MCF 10A (cell line): Measurements from ENCODE around the gene FBXW7. TPM values are rescaled to one million over a fixed set of nuclear protein-coding genes. Genes with fewer than 3 reads are reported as not detected.

Source experiments
- BruUV-seq: library from RNA; stranded (reverse); fragments of 400-500 nt; replicated peaks from 2 replicates; lab custom pipeline; 2021; lab: Mats Ljungman, UMichigan
- CTCF ChIA-PET: fragments of 300-600 bp; sonication (Branson Sonifier 250); formaldehyde crosslinking; extraction: SDS; loops from one replicate; lab custom pipeline; 2021; ENCODE audit warnings: antibody characterized with exemption, inconsistent platforms; lab: Yijun Ruan, JAX
- POLR2A ChIA-PET: fragments of 300-600, 350-650 bp; sonication (Branson Sonifier 250); formaldehyde crosslinking; extraction: SDS; loops from one replicate; lab custom pipeline; 2020; ENCODE audit warnings: antibody characterized with exemption, inconsistent platforms; lab: Yijun Ruan, JAX
- DNase-seq: peaks from one replicate; pipeline ENCODE4 v3.0.0-alpha.2; 2018; ENCODE audit not compliant: unreplicated experiment
- H3K27ac Mint-ChIP-seq: one replicate; pipeline ENCODE4 v1.8.0; 2022; ENCODE audit warnings: mild to moderate bottlenecking, low read depth, mixed read lengths; ENCODE audit not compliant: unreplicated experiment
- H3K27me3 Mint-ChIP-seq: one replicate; pipeline ENCODE4 v1.8.0; 2022; ENCODE audit warnings: mixed read lengths; ENCODE audit not compliant: insufficient read depth, unreplicated experiment
- H3K36me3 Mint-ChIP-seq: one replicate; pipeline ENCODE4 v1.8.0; 2022; ENCODE audit warnings: mild to moderate bottlenecking, moderate library complexity, mixed read lengths; ENCODE audit not compliant: insufficient read depth, unreplicated experiment
- H3K4me1 Mint-ChIP-seq: one replicate; pipeline ENCODE4 v1.8.0; 2022; ENCODE audit warnings: mixed read lengths; ENCODE audit not compliant: insufficient read depth, unreplicated experiment
- H3K4me3 Mint-ChIP-seq: one replicate; pipeline ENCODE4 v1.8.0; 2022; ENCODE audit warnings: mild to moderate bottlenecking, moderate library complexity, mixed read lengths; ENCODE audit not compliant: unreplicated experiment
- H3K9me3 Mint-ChIP-seq: one replicate; pipeline ENCODE4 v1.8.0; 2022; ENCODE audit warnings: mixed read lengths; ENCODE audit not compliant: unreplicated experiment
- CTCF ChIP-seq: fragments of 200-600 bp; IDR thresholded peaks from one replicate; pipeline ENCODE4 v1.8.0; 2022; ENCODE audit warnings: antibody characterized with exemption, mild to moderate bottlenecking; ENCODE audit not compliant: unreplicated experiment
- intact Hi-C: fragments of 100-400 bp; cut with micrococcal nuclease; formaldehyde crosslinking; loops from 2 replicates; pipeline ENCODE4 v1.14.1; 2022
- total RNA-seq: library from RNA; stranded (reverse); gene quantifications from 2 replicates; pipeline ENCODE4 v1.2.3, GENCODE V29; 2022

The FBXW7 gene
- total RNA-seq, 1 experiment from 2014 or later, result 40.2 TPM

DNA sequence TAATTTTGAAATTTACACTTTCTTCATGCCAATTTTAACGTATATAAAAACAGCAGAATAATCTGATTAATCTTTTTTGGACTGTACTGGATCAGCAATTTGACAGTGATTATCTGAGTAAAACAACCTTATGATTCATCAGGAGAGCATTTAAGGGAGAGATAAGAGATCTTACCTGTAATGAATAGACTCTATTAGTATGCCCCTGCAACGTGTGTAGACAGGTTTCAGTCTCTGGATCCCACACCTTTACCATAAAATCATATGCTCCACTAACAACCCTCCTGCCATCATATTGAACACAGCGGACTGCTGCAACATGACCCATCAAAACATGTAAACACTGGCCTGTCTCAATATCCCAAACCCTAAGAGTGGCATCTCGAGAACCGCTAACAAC, 210.1 kb downstream of the FBXW7 start:
- Mint-ChIP-seq H3K9me3 (no peaks in the 10 kb centered on the region), H3K36me3 (peaks cover 90% of the 10 kb centered on the region), H3K4me1 (peaks cover 24% of the 10 kb centered on the region), H3K4me3 (no peak overlapping the region), H3K27ac (no peak overlapping the region), H3K27me3 (no peaks in the 10 kb centered on the region)
- TF ChIP-seq CTCF, result no peak
- ChIA-PET CTCF (interaction anchor here (1.4 kb wide), 1 partner anchor 23 kb away, joined by 5 read pairs; no protein-coding TSS in a partner anchor), POLR2A (interaction anchor here (0.7 to 3.7 kb wide), 9 partner anchors 23 to 1000 kb away, joined by 3 to 26 read pairs (median 5); partner anchors contain the start of gene SH3D19)
- peak; percentile 21 for DNase-seq
- BruUV-seq, result no TSS peak
- intact Hi-C loops, result no loop called here

GRCh38 chr4:152323221-152323620, 212.7 kb downstream of the FBXW7 start:
- Mint-ChIP-seq H3K4me3 (no peak overlapping the region), H3K9me3 (no peaks in the 10 kb centered on the region), H3K36me3 (peaks cover 76% of the 10 kb centered on the region), H3K27ac (no peak overlapping the region), H3K4me1 (peaks cover 18% of the 10 kb centered on the region), H3K27me3 (no peaks in the 10 kb centered on the region)
- TF ChIP-seq CTCF, result no peak
- intact Hi-C loops, result no loop called here
- BruUV-seq, result no TSS peak
- ChIA-PET POLR2A (interaction anchor here (0.6 to 1.9 kb wide), 4 partner anchors 10 to 396 kb away, joined by 3 to 6 read pairs (median 4); no protein-coding TSS in a partner anchor), CTCF (interaction anchor here (0.7 to 1.2 kb wide), 3 partner anchors 26 to 59 kb away, joined by 3 to 5 read pairs (median 3); no protein-coding TSS in a partner anchor)
- no peak for DNase-seq

DNA sequence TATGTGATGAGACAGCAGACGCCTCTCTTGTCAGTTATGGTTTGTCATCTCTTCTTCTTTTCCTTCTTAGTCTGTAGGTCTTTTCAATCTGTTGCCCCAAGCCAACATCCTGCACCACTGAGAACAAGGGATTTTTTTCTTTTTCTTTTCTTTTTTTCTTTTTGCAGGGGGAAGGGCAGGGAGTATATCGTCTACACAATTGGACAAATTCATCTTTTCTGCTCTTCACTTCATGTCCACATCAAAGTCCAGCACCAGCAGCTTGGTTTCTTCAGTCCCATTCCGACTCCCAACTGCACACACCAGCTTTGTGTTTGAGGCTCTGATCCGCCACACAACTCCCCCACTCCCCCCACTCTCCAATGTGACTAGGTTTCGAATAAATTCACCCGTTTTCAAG, 213.2 kb downstream of the FBXW7 start:
- no peak for DNase-seq
- Mint-ChIP-seq H3K4me3 (no peak overlapping the region), H3K36me3 (peaks cover 75% of the 10 kb centered on the region), H3K4me1 (peaks cover 12% of the 10 kb centered on the region), H3K27me3 (no peaks in the 10 kb centered on the region), H3K9me3 (no peaks in the 10 kb centered on the region), H3K27ac (no peak overlapping the region)
- no peak for TF ChIP-seq CTCF
- CTCF ChIA-PET, result interaction anchor here (0.6 to 1.2 kb wide), 6 partner anchors 26 to 750 kb away, joined by 3 to 5 read pairs (median 3); no protein-coding TSS in a partner anchor
- POLR2A ChIA-PET, result interaction anchor here (0.6 to 1.9 kb wide), 6 partner anchors 9 to 395 kb away, joined by 3 to 6 read pairs (median 4); no protein-coding TSS in a partner anchor
- BruUV-seq, result TSS peak; percentile 9
- intact Hi-C loops, result no loop called here

GRCh38 chr4:152321923-152322322, 214.0 kb downstream of the FBXW7 start:
- Mint-ChIP-seq H3K4me3 (no peak overlapping the region), H3K27me3 (no peaks in the 10 kb centered on the region), H3K9me3 (no peaks in the 10 kb centered on the region), H3K36me3 (peaks cover 73% of the 10 kb centered on the region), H3K27ac (no peak overlapping the region), H3K4me1 (peaks cover 6% of the 10 kb centered on the region)
- BruUV-seq, result no TSS peak
- CTCF ChIA-PET, result interaction anchor here (0.6 to 0.7 kb wide), 2 partner anchors 345 to 751 kb away, joined by 3 to 4 read pairs; no protein-coding TSS in a partner anchor
- intact Hi-C loops, result no loop called here
- TF ChIP-seq CTCF, result no peak
- POLR2A ChIA-PET, result interaction anchor here (0.6 to 1.9 kb wide), 4 partner anchors 9 to 64 kb away, joined by 3 to 6 read pairs (median 4); no protein-coding TSS in a partner anchor
- DNase-seq, result no peak
